ENCODE data around the gene HSP90B1. TPM values are rescaled to one million over a fixed set of nuclear protein-coding genes. Genes with fewer than 3 reads are reported as not detected.

Gene HSP90B1
- total RNA-seq, 2 donors from 2014 or later = 403 to 522 TPM

DNA sequence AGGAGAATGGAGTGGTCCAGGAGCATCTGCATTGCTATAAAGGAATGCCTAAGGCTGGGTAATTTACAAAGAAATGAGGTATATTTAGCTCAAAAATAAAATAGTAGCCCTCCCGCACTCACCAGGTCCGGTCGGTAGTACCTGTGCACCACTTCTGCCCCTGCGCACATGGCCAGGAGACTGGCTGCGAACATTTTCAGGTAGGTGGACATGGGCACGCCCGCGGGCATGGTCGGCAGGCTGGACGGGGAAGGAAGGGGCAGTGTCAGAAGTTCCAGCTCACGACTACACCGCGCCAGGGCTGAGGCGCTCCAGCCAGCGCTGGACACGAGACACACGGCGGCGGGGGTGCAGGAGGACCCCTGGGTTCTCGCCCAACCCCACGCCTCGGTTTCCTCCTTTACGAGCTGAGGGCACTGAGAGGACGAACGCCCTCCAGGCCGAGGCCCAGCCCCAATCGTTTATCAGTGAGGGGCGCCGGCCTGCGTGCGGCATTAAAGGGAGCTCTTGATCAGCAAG, 26.4 kb downstream of the HSP90B1 start:
- Histone ChIP-seq H3K27me3 (replicated peaks; ENCODE audit: insufficient read depth) (no peaks in the 10 kb centered on the region), H3K4me1 (ENCODE audit: control insufficient read depth in 1 of 2, low read depth in 2 of 2) (peaks cover 9 to 16% of the 10 kb centered on the region in 2 donors), H3K9me3 (no peaks in the 10 kb centered on the region), H3K36me3 (peaks cover 18% of the 10 kb centered on the region), H3K27ac (peak overlapping the region; percentile 91 to 97), H3K4me3 (peak overlapping the region; percentile 84)
- DNase-seq (ENCODE audit: low spot score) (no peak), ATAC-seq (ENCODE audit: insufficient number of reproducible peaks, low FRiP score, low read depth) (peak; percentile 16)
- no peak for TF ChIP-seq CTCF (IDR thresholded peaks at IDR 0.05)

GRCh38 chr12:103957865-103958388, 27.7 kb downstream of the HSP90B1 start:
- peak overlapping the region; percentile 84 for H3K4me3 ChIP-seq
- peak overlapping the region; percentile 91 to 97 for H3K27ac ChIP-seq
- peaks cover 9 to 16% of the 10 kb centered on the region in 2 donors for H3K4me1 ChIP-seq (ENCODE audit: control insufficient read depth in 1 of 2, low read depth in 2 of 2)
- ATAC-seq (ENCODE audit: insufficient number of reproducible peaks, low FRiP score, low read depth) (no peak), DNase-seq (ENCODE audit: low spot score) (no peak)
- peaks cover 9% of the 10 kb centered on the region for H3K36me3 ChIP-seq
- no peaks in the 10 kb centered on the region for H3K9me3 ChIP-seq
- H3K27me3 ChIP-seq (replicated peaks; ENCODE audit: insufficient read depth) = no peaks in the 10 kb centered on the region
- no peak for TF ChIP-seq CTCF (IDR thresholded peaks at IDR 0.05)

- no peak for TF ChIP-seq CTCF (IDR thresholded peaks at IDR 0.05)
- H3K9me3 ChIP-seq = no peaks in the 10 kb centered on the region
- H3K27me3 ChIP-seq (replicated peaks; ENCODE audit: insufficient read depth) = no peaks in the 10 kb centered on the region
- peaks cover 2% of the 10 kb centered on the region for H3K36me3 ChIP-seq
- ATAC-seq (ENCODE audit: insufficient number of reproducible peaks, low FRiP score, low read depth) (no peak), DNase-seq (ENCODE audit: low spot score) (no peak)
- H3K4me3 ChIP-seq = no peak overlapping the region
- no peak overlapping the region for H3K27ac ChIP-seq
- H3K4me1 ChIP-seq (ENCODE audit: control insufficient read depth in 1 of 2, low read depth in 2 of 2) = peaks cover 9 to 17% of the 10 kb centered on the region in 2 donors
Observed at GRCh38 chr12:103958621-103959020, 28.4 kb downstream of the HSP90B1 start.

DNA sequence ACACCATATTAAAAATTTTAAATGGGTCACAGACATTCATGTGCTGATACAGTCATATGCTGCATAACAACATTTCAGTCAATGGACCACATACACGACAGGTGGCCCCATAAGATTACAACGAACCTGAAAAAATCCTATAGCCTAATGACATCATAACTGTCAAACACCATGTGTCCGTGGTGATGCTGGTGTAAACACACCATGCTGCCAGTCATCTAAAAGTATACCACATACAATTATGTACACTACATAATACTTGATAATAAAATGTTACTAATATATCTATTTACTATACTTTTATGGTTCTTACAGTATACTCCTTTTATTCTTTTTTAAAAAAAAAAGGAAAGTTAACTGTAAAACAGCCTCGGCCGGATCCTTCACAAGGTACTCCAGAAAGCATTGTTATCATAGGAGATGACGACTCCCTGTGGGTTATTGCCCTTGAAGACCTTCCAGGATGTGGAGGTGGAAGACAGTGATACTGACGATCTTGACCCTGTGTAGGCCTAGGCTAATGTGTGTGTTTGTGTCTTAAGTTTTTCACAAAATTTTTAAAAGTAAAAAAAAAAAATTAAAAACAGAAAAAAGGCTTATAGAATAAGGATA, 30.5 kb downstream of the HSP90B1 start:
- Histone ChIP-seq H3K9me3 (no peaks in the 10 kb centered on the region), H3K4me1 (ENCODE audit: control insufficient read depth in 1 of 2, low read depth in 2 of 2) (peaks cover 12 to 22% of the 10 kb centered on the region in 2 donors), H3K27ac (no peak overlapping the region), H3K36me3 (no peaks in the 10 kb centered on the region), H3K27me3 (replicated peaks; ENCODE audit: insufficient read depth) (no peaks in the 10 kb centered on the region), H3K4me3 (no peak overlapping the region)
- TF ChIP-seq CTCF (IDR thresholded peaks at IDR 0.05) = no peak
- no peak for ATAC-seq (ENCODE audit: insufficient number of reproducible peaks, low FRiP score, low read depth)
- DNase-seq (ENCODE audit: low spot score) = no peak

GRCh38 chr12:103962493-103962892, 32.3 kb downstream of the HSP90B1 start:
- no peaks in the 10 kb centered on the region for H3K27me3 ChIP-seq (replicated peaks; ENCODE audit: insufficient read depth)
- H3K4me1 ChIP-seq (ENCODE audit: control insufficient read depth in 1 of 2, low read depth in 2 of 2) = peaks cover 17 to 26% of the 10 kb centered on the region in 2 donors
- no peak for ATAC-seq (ENCODE audit: insufficient number of reproducible peaks, low FRiP score, low read depth)
- TF ChIP-seq CTCF (IDR thresholded peaks at IDR 0.05) = no peak
- no peak overlapping the region for H3K4me3 ChIP-seq
- H3K9me3 ChIP-seq = no peaks in the 10 kb centered on the region
- H3K36me3 ChIP-seq = no peaks in the 10 kb centered on the region
- H3K27ac ChIP-seq = no peak overlapping the region
- DNase-seq (ENCODE audit: low spot score) = no peak
